ENCODE measurements around the gene CHI3L2.
"Not testable (repeated sequence)": the region's sequence is repeated elsewhere in the genome, so short reads cannot be mapped to it uniquely, and the experiment has no call there.

The CHI3L2 gene

GRCh38 chr1:111202707-111203623 lies 24.5 kb upstream of the CHI3L2 start:
- DNase-seq: no peak

- no peak for DNase-seq
These were observed 23.8 kb upstream of the CHI3L2 start for GRCh38 chr1:111203681-111204200.

GRCh38 chr1:111204201-111204982 lies 23.1 kb upstream of the CHI3L2 start:
- no peak for DNase-seq

- DNase-seq: no peak
These were observed 22.4 kb upstream of the CHI3L2 start for GRCh38 chr1:111204983-111205713.

GRCh38 chr1:111205714-111206050 lies 21.8 kb upstream of the CHI3L2 start:
- DNase-seq: no peak

GRCh38 chr1:111208921-111209320 lies 18.6 kb upstream of the CHI3L2 start:
- no peak for DNase-seq

GRCh38 chr1:111209622-111210021 lies 17.9 kb upstream of the CHI3L2 start:
- no peak for DNase-seq

GRCh38 chr1:111211921-111212320 lies 15.6 kb upstream of the CHI3L2 start:
- no peak for DNase-seq

- DNase-seq: no peak
These were observed 14.7 kb upstream of the CHI3L2 start for GRCh38 chr1:111212634-111213335.

GRCh38 chr1:111213412-111213811 lies 14.1 kb upstream of the CHI3L2 start:
- DNase-seq: no peak

GRCh38 chr1:111214074-111214801 lies 13.3 kb upstream of the CHI3L2 start:
- DNase-seq: no peak

GRCh38 chr1:111214884-111215283 lies 12.6 kb upstream of the CHI3L2 start:
- no peak for DNase-seq

GRCh38 chr1:111215285-111215684 lies 12.2 kb upstream of the CHI3L2 start:
- not testable (repeated sequence) for DNase-seq

- DNase-seq: no peak
These were observed 10.8 kb upstream of the CHI3L2 start for GRCh38 chr1:111216751-111217150.

- DNase-seq: no peak
These were observed 10.2 kb upstream of the CHI3L2 start for GRCh38 chr1:111217183-111217910.

- DNase-seq: no peak
These were observed 8.6 kb upstream of the CHI3L2 start for GRCh38 chr1:111218701-111219556.

GRCh38 chr1:111219557-111220286 lies 7.8 kb upstream of the CHI3L2 start:
- DNase-seq: no peak

GRCh38 chr1:111220302-111220890 lies 7.1 kb upstream of the CHI3L2 start:
- DNase-seq: no peak

GRCh38 chr1:111221276-111221632 lies 6.3 kb upstream of the CHI3L2 start:
- no peak for DNase-seq
